Jurkat, Clone E6-1 (cell line): Measurements from ENCODE around the gene MORN3.

Source experiments
- DNase-seq: peaks from one replicate; pipeline ENCODE4 v3.0.0-alpha.2; 2011; ENCODE audit warnings: low read depth, low spot score
- H3K4me3 ChIP-seq: 2 replicates; pipeline ENCODE4 v1.5.1; 2011; ENCODE audit warnings: mild to moderate bottlenecking, low read length, control low read depth, moderate library complexity

The MORN3 gene

GRCh38 chr12:121614872-121615467 is 54.5 kb downstream of the MORN3 start:
- DNase-seq = no peak
- no peak overlapping the region for H3K4me3 ChIP-seq

GRCh38 chr12:121613462-121613861 is 56.0 kb downstream of the MORN3 start:
- H3K4me3 ChIP-seq = no peak overlapping the region
- no peak for DNase-seq

- no peak overlapping the region for H3K4me3 ChIP-seq
- no peak for DNase-seq
Observed at GRCh38 chr12:121611306-121611705, 58.1 kb downstream of the MORN3 start.

- no peak overlapping the region for H3K4me3 ChIP-seq
- DNase-seq = no peak
Observed at GRCh38 chr12:121610239-121611149, 59.0 kb downstream of the MORN3 start.

GRCh38 chr12:121608301-121608700 is 61.2 kb downstream of the MORN3 start:
- no peak for DNase-seq
- no peak overlapping the region for H3K4me3 ChIP-seq

- no peak overlapping the region for H3K4me3 ChIP-seq
- no peak for DNase-seq
Observed at GRCh38 chr12:121603581-121603980, 65.9 kb downstream of the MORN3 start.

GRCh38 chr12:121602766-121603165 is 66.7 kb downstream of the MORN3 start:
- no peak for DNase-seq
- no peak overlapping the region for H3K4me3 ChIP-seq

- DNase-seq = no peak
- no peak overlapping the region for H3K4me3 ChIP-seq
Observed at GRCh38 chr12:121600702-121601336, 68.6 kb downstream of the MORN3 start.
